Measurements from ENCODE around the gene NPSR1.
"Not testable (repeated sequence)": the region's sequence is repeated elsewhere in the genome, so short reads cannot be mapped to it uniquely, and the experiment has no call there.

NPSR1 gene

GRCh38 chr7:34868602-34869001 is 210.6 kb downstream of the NPSR1 start:
- not testable (repeated sequence) for DNase-seq (ENCODE audit: low spot score)

DNA sequence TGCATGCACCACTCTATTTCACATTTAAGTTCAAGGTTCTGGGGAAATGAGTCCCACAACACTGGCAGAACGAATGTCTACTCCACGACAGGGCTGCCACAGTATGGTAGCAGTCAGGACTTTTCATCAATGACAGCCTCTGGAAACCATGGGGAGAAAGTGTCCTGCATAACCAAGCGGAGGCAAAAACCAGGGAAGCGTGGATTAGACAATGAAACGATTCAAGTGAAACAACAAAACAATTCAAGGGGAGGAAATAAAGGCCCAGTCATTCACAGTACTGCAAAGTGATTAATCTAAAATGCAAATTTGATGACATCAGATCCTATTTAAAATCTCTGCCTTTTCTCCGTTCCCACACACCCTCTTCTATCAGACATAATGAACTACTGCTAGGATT is 211.0 kb downstream of the NPSR1 start:
- DNase-seq (ENCODE audit: low spot score), result no peak

GRCh38 chr7:34870041-34870440 is 212.0 kb downstream of the NPSR1 start:
- DNase-seq (ENCODE audit: low spot score), result not testable (repeated sequence)

DNA sequence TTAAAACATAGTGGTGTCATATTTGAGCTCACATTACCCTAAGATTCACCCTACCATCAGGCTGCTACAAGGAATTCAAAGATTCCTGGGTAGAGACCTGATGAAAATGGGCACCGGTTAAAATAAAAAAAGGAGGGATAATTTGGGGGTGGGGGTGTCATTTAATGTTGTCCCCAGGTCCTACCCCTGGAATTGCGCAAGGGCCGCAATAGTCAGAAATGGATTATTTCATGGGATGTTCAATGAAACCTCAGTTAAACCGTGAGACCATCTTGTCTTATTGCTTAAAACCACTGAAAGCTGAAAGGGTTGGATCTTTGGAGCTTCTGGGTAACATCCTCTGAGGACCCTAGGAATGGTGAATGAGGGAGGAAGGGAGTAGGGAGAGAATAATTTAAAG is 216.3 kb downstream of the NPSR1 start:
- DNase-seq (ENCODE audit: low spot score), result not testable (repeated sequence)

GRCh38 chr7:34875481-34875880 is 217.5 kb downstream of the NPSR1 start:
- no peak for DNase-seq (ENCODE audit: low spot score)

DNA sequence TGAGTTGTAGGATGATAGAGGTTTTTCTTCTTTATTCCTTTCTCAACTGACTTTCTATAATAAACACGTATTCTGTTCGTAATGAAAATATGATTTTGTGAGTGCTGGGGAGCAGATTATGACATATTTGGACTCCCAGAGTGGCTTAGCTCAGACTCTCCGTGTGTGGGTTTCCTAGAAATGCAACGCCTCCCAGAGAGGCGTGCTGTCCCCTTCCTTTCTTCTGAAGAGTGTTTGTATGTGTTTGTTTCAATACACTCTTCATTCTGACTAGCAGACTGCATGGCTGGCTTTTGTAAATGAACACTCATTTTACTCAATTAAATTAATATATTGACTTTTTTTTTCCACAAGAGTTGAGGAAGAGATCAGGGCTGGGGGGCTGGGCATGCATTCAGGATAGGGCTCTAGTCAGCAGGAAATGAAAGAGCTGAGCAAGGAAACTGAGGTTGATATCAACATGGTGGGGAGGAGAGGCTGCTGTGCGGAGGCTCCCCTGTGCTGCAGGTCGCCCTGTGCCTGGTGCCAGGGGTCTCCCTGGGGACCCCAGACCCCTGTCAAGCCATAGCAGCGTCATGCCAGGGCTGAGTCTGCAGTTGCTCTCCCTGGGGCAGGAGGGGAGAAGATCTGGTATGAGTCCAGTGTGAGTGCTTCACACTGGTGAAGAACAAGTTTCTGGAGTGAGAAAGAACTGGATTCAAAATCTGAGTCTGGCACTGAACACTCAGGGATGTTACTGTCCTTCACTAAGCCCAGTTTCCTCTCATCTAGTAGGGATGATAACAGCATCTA is 221.1 kb downstream of the NPSR1 start:
- DNase-seq (ENCODE audit: low spot score), result not testable (repeated sequence)

GRCh38 chr7:34879871-34880270 is 221.9 kb downstream of the NPSR1 start:
- no peak for DNase-seq (ENCODE audit: low spot score)

GRCh38 chr7:34883855-34884254 is 225.8 kb downstream of the NPSR1 start:
- DNase-seq (ENCODE audit: low spot score), result not testable (repeated sequence)

DNA sequence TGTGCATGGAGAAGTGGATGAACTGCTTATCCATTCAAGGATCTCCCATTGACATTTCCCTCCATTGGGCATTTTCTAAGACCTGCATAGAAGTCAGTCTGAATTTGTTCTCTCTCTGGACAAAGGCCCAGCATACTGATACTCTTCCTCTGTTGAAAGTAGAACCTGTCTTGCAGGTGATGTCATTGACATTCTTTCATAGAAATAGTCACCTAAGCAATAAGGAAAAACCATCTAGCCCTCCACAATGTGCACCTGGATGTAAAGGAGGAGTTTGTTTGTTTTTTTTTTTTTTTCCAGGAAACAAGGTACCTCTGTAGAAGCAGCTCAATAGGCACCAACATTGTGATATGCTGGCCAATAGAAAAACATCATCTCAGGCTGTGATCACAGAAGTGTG is 228.8 kb downstream of the NPSR1 start:
- DNase-seq (ENCODE audit: low spot score), result no peak

DNA sequence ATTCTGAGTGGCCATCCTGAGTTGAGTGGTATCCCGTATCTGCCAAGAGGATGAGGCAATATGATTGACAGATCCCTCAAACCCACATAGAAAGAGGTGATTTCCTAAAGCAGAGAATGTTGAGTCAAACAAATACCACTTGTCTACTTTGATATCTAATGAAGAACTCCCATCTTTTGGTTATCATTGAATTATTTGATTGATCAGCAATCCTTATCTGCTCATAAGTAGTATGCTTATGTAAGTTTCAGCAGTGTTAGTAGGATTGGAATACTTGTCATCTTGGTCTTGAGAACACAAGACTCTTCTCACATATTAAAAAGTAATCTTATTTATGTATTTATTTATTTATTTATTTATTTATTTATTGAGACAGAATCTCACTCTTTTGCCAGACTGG is 231.9 kb downstream of the NPSR1 start:
- DNase-seq (ENCODE audit: low spot score), result no peak

- DNase-seq (ENCODE audit: low spot score), result no peak
Observed at GRCh38 chr7:34895202-34895601, 237.2 kb downstream of the NPSR1 start.

Small RNA genes lying within 50 kb of the gene (small RNA-seq; reads per million reads assigned to genes)
- gene RF00322, result 0 reads per million in 2 experiments
- 0 reads per million in 2 experiments for gene RN7SL132P
